MM.1S (cell line): ENCODE measurements around the gene PPP1R9A.

Experiments used
- EZH2 ChIP-seq: fragments of 300-600 bp; sonication (generic); optimal IDR thresholded peaks from 2 replicates; pipeline ENCODE3; 2017; ENCODE audit warnings: low read depth, mild to moderate bottlenecking, antibody characterized with exemption, low read length, mixed read lengths
- EZH2phosphoT487 ChIP-seq: fragments of 300-600 bp; sonication (generic); IDR thresholded peaks from 2 replicates; pipeline ENCODE4 v1.6.1; 2018; ENCODE audit warnings: antibody characterized with exemption, low read length
- TF ChIP-seq, protein P1 (sequence below): fragments of 300-600 bp; sonication (generic); IDR thresholded peaks from 2 replicates; pipeline ENCODE4 v1.5.1; 2016; ENCODE audit warnings: antibody characterized with exemption, low read length, mixed read lengths

DNA sequence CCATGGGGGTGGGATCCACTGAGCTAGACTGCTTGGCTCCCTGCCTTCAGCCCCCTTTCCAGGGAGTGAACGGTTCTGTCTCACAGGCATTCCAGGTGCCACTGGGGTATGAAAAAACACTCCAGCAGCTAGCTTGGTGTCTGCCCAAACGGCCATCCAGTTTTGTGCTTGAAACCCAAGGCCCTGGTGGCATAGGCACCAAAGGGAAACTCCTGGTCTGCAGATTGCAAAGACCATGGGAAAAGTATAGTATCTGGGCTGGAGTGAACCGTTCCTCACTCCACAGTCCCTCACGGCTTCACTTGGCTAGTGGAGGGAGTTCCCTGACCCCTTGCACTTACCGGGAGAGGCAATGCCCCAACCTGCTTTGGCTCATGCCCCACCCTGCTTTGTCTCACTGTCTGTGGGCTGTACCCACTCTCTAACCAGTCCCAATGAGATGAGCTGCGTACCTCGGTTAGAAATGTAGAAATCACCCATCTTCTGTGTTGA is 62.7 kb downstream of the PPP1R9A start:
- TF ChIP-seq EZH2phosphoT487 (no peak), EZH2 (no peak)
- TF ChIP-seq, protein P1, sequence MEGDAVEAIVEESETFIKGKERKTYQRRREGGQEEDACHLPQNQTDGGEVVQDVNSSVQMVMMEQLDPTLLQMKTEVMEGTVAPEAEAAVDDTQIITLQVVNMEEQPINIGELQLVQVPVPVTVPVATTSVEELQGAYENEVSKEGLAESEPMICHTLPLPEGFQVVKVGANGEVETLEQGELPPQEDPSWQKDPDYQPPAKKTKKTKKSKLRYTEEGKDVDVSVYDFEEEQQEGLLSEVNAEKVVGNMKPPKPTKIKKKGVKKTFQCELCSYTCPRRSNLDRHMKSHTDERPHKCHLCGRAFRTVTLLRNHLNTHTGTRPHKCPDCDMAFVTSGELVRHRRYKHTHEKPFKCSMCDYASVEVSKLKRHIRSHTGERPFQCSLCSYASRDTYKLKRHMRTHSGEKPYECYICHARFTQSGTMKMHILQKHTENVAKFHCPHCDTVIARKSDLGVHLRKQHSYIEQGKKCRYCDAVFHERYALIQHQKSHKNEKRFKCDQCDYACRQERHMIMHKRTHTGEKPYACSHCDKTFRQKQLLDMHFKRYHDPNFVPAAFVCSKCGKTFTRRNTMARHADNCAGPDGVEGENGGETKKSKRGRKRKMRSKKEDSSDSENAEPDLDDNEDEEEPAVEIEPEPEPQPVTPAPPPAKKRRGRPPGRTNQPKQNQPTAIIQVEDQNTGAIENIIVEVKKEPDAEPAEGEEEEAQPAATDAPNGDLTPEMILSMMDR, result no peak
